PC-9 (cell line): ENCODE data around the gene TJP3.

Experiments
- EZH2 ChIP-seq: fragments of 200-600 bp; sonication (generic); IDR thresholded peaks from 2 replicates; pipeline ENCODE4 v1.8.0; 2017; ENCODE audit warnings: antibody characterized with exemption, low read depth
- TF ChIP-seq, protein P1 (sequence below): fragments of 200-600 bp; sonication (generic); conservative IDR thresholded peaks from 2 replicates; pipeline ENCODE4 v1.6.1; 2017; ENCODE audit warnings: mixed run types, antibody characterized with exemption, mild to moderate bottlenecking, moderate library complexity

DNA sequence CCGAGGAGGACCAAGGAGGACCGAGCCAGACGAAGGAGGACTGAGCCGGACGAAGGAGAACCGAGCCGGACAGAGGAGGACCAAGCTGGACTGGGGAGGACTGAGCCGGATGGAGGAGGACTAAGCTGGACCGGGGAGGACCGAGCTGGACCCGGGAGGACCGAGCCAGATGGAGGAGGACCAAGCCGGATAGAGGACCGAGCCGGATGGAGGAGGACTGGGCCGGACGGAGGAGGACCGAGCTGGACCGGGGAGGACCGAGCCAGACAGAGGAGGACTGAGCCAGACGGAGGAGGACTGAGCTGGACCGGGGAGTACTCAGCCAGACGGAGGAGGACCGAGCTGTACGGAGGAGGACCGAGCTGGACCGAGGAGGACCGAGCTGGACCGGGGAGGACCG lies 11.1 kb upstream of the TJP3 start:
- TF ChIP-seq, protein P1, sequence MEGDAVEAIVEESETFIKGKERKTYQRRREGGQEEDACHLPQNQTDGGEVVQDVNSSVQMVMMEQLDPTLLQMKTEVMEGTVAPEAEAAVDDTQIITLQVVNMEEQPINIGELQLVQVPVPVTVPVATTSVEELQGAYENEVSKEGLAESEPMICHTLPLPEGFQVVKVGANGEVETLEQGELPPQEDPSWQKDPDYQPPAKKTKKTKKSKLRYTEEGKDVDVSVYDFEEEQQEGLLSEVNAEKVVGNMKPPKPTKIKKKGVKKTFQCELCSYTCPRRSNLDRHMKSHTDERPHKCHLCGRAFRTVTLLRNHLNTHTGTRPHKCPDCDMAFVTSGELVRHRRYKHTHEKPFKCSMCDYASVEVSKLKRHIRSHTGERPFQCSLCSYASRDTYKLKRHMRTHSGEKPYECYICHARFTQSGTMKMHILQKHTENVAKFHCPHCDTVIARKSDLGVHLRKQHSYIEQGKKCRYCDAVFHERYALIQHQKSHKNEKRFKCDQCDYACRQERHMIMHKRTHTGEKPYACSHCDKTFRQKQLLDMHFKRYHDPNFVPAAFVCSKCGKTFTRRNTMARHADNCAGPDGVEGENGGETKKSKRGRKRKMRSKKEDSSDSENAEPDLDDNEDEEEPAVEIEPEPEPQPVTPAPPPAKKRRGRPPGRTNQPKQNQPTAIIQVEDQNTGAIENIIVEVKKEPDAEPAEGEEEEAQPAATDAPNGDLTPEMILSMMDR = no peak
- no peak for TF ChIP-seq EZH2
